ENCODE measurements around the gene FBN3. TPM values are rescaled to one million over a fixed set of nuclear protein-coding genes. Genes with fewer than 3 reads are reported as not detected.

FBN3 gene
- total RNA-seq, 4 donors from 2014 or later, result 0.15 TPM; not detected in 3

GRCh38 chr19:8144273-8144995 is 5.0 kb downstream of the FBN3 start:
- no peak for ATAC-seq

DNA sequence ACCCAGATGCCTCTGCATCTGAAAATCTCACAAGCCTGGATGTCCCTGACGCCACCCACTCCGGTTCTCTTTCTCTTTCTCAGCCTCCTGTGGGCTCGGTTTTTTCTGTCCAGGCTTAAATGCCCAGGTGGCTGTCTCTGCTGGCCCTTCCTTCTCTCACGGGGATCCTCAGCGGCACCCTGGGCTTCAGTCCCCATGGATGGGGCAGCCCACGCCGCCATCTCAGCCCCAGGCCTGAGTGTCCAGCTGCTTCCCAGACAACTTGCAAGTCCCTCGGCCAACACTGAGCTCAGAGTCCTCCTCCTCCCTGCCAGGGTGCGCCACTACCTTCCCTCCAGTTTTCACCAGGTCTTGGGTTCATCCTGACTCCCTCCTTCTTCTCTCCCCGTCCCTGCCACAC is 6.4 kb downstream of the FBN3 start:
- H3K27ac ChIP-seq, result no peak overlapping the region
- in situ Hi-C loops (cut with MboI; ENCODE audit: low sequenced_read_pairs in 4 of 4) (no loop called here), intact Hi-C loops (cut with DNase I; ENCODE audit: low total_unique reads) (no loop called here)
- TF ChIP-seq POLR2A (IDR thresholded peaks at IDR 0.05) (no peak), CTCF (IDR thresholded peaks at IDR 0.05 in 4 of 5, conservative IDR thresholded peaks at IDR 0.05 in 1 of 5) (no peak)
- no peak for ATAC-seq
- H3K4me1 ChIP-seq, result no peaks in the 10 kb centered on the region
- H3K27me3 ChIP-seq, result peaks cover 7 to 14% (median 12%) of the 10 kb centered on the region in 3 donors
- no peaks in the 10 kb centered on the region for H3K36me3 ChIP-seq
- no peak for DNase-seq
- H3K9me3 ChIP-seq, result no peaks in the 10 kb centered on the region
- H3K4me3 ChIP-seq, result no peak overlapping the region

More at GRCh38 chr19:8144273-8144995, 5.0 kb downstream of the FBN3 start:
- intact Hi-C loops (cut with DNase I; ENCODE audit: low total_unique reads), result no loop called here
- Histone ChIP-seq H3K4me3 (no peak overlapping the region), H3K9me3 (no peaks in the 10 kb centered on the region), H3K27me3 (peaks cover 16 to 22% (median 19%) of the 10 kb centered on the region in 3 donors), H3K27ac (no peak overlapping the region), H3K4me1 (no peaks in the 10 kb centered on the region), H3K36me3 (no peaks in the 10 kb centered on the region)
- no peak for DNase-seq
- TF ChIP-seq POLR2A (IDR thresholded peaks at IDR 0.05), result no peak
- TF ChIP-seq CTCF (IDR thresholded peaks at IDR 0.05 in 4 of 5, conservative IDR thresholded peaks at IDR 0.05 in 1 of 5), result no peak
- in situ Hi-C loops (cut with MboI; ENCODE audit: low sequenced_read_pairs in 4 of 4), result no loop called here

DNA sequence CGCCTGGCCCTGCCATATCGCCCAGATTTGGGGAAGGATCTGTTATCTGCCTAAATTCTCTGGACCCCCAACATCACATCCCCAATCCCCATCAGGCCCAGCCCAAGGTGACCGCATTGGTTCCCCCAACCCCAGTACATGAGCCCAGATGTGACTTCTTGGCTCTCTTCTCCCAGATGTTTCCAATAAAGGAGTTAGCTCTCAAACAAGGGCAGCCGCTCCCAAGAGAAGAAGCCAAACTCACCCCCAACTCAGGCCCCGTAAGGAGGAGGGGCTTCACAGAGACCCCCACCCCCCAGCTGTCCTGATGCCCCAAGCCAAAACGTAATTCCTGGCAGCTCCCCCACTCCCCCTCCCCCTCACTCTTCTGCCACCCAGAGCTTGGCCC is 6.9 kb downstream of the FBN3 start:
- Histone ChIP-seq H3K4me1 (no peaks in the 10 kb centered on the region), H3K36me3 (no peaks in the 10 kb centered on the region), H3K4me3 (no peak overlapping the region), H3K9me3 (no peaks in the 10 kb centered on the region), H3K27ac (no peak overlapping the region), H3K27me3 (peaks cover 3 to 11% (median 6%) of the 10 kb centered on the region in 3 donors)
- ATAC-seq (no peak), DNase-seq (no peak)
- in situ Hi-C loops (cut with MboI; ENCODE audit: low sequenced_read_pairs in 4 of 4) (no loop called here), intact Hi-C loops (cut with DNase I; ENCODE audit: low total_unique reads) (no loop called here)
- TF ChIP-seq CTCF (IDR thresholded peaks at IDR 0.05 in 4 of 5, conservative IDR thresholded peaks at IDR 0.05 in 1 of 5) (no peak), POLR2A (IDR thresholded peaks at IDR 0.05) (no peak)

GRCh38 chr19:8141726-8142512 is 7.5 kb downstream of the FBN3 start:
- in situ Hi-C loops (cut with MboI; ENCODE audit: low sequenced_read_pairs in 4 of 4), result no loop called here

More at GRCh38 chr19:8141726-8142512, 7.5 kb downstream of the FBN3 start:
- Histone ChIP-seq H3K27me3 (peaks cover under 1 to 6% (median 3%) of the 10 kb centered on the region in 3 donors), H3K4me1 (no peaks in the 10 kb centered on the region), H3K36me3 (no peaks in the 10 kb centered on the region), H3K4me3 (no peak overlapping the region), H3K27ac (no peak overlapping the region), H3K9me3 (no peaks in the 10 kb centered on the region)
- ATAC-seq (no peak), DNase-seq (no peak)
- no peak for TF ChIP-seq CTCF (IDR thresholded peaks at IDR 0.05 in 4 of 5, conservative IDR thresholded peaks at IDR 0.05 in 1 of 5)
- no peak for TF ChIP-seq POLR2A (IDR thresholded peaks at IDR 0.05)
- intact Hi-C loops (cut with DNase I; ENCODE audit: low total_unique reads), result no loop called here

Data from gastrocnemius medialis (tissue), 4 donors.